Tibial nerve (tissue), 4 donors: Measurements from ENCODE around the gene HLCS.

Experiments
- EP300 ChIP-seq, 2 donors: sonication (generic); formaldehyde crosslinking; IDR thresholded peaks; one replicate each; pipeline ENCODE4 v1.6.1; 2017; ENCODE audit warnings: antibody characterized with exemption in 2 of 2, mild to moderate bottlenecking in 1 of 2
- POLR2A ChIP-seq, 2 donors: fragments of 450-650 bp; IDR thresholded peaks; one replicate each; pipeline ENCODE4 v1.6.1; 2017; ENCODE audit warnings: antibody characterized with exemption in 2 of 2, mild to moderate bottlenecking in 2 of 2, moderate library complexity in 2 of 2
- TF ChIP-seq, protein P1 (sequence below), 5 experiments: fragments of 200-600 bp in 3 of 5; fragments of 450-650 bp in 2 of 5; sonication (generic) in 3 of 5; IDR thresholded peaks; one replicate each; pipeline ENCODE4 v1.5.1; 2016 to 2019; ENCODE audit warnings: antibody characterized with exemption in 5 of 5, mild to moderate bottlenecking in 3 of 5, moderate library complexity in 2 of 5

GRCh38 chr21:36817732-36818450 is 148.6 kb downstream of the HLCS start:
- TF ChIP-seq, protein P1, sequence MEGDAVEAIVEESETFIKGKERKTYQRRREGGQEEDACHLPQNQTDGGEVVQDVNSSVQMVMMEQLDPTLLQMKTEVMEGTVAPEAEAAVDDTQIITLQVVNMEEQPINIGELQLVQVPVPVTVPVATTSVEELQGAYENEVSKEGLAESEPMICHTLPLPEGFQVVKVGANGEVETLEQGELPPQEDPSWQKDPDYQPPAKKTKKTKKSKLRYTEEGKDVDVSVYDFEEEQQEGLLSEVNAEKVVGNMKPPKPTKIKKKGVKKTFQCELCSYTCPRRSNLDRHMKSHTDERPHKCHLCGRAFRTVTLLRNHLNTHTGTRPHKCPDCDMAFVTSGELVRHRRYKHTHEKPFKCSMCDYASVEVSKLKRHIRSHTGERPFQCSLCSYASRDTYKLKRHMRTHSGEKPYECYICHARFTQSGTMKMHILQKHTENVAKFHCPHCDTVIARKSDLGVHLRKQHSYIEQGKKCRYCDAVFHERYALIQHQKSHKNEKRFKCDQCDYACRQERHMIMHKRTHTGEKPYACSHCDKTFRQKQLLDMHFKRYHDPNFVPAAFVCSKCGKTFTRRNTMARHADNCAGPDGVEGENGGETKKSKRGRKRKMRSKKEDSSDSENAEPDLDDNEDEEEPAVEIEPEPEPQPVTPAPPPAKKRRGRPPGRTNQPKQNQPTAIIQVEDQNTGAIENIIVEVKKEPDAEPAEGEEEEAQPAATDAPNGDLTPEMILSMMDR (IDR thresholded peaks at IDR 0.05) = no peak
- no peak for TF ChIP-seq POLR2A (IDR thresholded peaks at IDR 0.05)
- TF ChIP-seq EP300 (IDR thresholded peaks at IDR 0.05) = no peak
